Measurements from ENCODE around the gene TMEM213. TPM values are rescaled to one million over a fixed set of nuclear protein-coding genes. Genes with fewer than 3 reads are reported as not detected.

The TMEM213 gene
- total and polyA plus RNA-seq, 2 donors: not detected

GRCh38 chr7:138864667-138865066 lies 66.9 kb downstream of the TMEM213 start:
- no peak overlapping the region for H3K27ac ChIP-seq (ENCODE audit: low read depth)
- H3K4me3 ChIP-seq (ENCODE audit: low read depth, low read length): no peak overlapping the region
- WGBS: 89% methylated on average over 3 of the region's 3 CpGs

GRCh38 chr7:138865843-138866242 lies 68.0 kb downstream of the TMEM213 start:
- H3K36me3 ChIP-seq (ENCODE audit: insufficient read depth): peaks cover 2% of the 10 kb centered on the region
- 88% methylated on average over 4 of the region's 4 CpGs for WGBS

More at GRCh38 chr7:138864667-138865066, 66.9 kb downstream of the TMEM213 start:
- H3K4me1 ChIP-seq (ENCODE audit: insufficient read depth): no peaks in the 10 kb centered on the region
- peaks cover 2% of the 10 kb centered on the region for H3K36me3 ChIP-seq (ENCODE audit: insufficient read depth)
- no peak for DNase-seq (ENCODE audit: extremely low spot score)

GRCh38 chr7:138866353-138866752 lies 68.6 kb downstream of the TMEM213 start:
- 95% methylated on average over 9 of the region's 9 CpGs for WGBS
- no peaks in the 10 kb centered on the region for H3K4me1 ChIP-seq (ENCODE audit: insufficient read depth)
- H3K27ac ChIP-seq (ENCODE audit: low read depth): no peak overlapping the region
- no peak for DNase-seq (ENCODE audit: extremely low spot score)
- peaks cover 2% of the 10 kb centered on the region for H3K36me3 ChIP-seq (ENCODE audit: insufficient read depth)
- no peak overlapping the region for H3K4me3 ChIP-seq (ENCODE audit: low read depth, low read length)

More at GRCh38 chr7:138865843-138866242, 68.0 kb downstream of the TMEM213 start:
- Histone ChIP-seq H3K4me3 (ENCODE audit: low read depth, low read length) (no peak overlapping the region), H3K27ac (ENCODE audit: low read depth) (no peak overlapping the region), H3K4me1 (ENCODE audit: insufficient read depth) (no peaks in the 10 kb centered on the region)
- DNase-seq (ENCODE audit: extremely low spot score): no peak

GRCh38 chr7:138867744-138868143 lies 70.0 kb downstream of the TMEM213 start:
- WGBS: 96% methylated on average over 19 of the region's 19 CpGs
- DNase-seq (ENCODE audit: extremely low spot score): no peak
- peaks cover 2% of the 10 kb centered on the region for H3K36me3 ChIP-seq (ENCODE audit: insufficient read depth)

GRCh38 chr7:138868711-138869110 lies 70.9 kb downstream of the TMEM213 start:
- no peaks in the 10 kb centered on the region for H3K4me1 ChIP-seq (ENCODE audit: insufficient read depth)
- no peak overlapping the region for H3K27ac ChIP-seq (ENCODE audit: low read depth)
- DNase-seq (ENCODE audit: extremely low spot score): no peak
- peaks cover 2% of the 10 kb centered on the region for H3K36me3 ChIP-seq (ENCODE audit: insufficient read depth)
- H3K4me3 ChIP-seq (ENCODE audit: low read depth, low read length): no peak overlapping the region
- 96% methylated on average over 14 of the region's 14 CpGs for WGBS

More at GRCh38 chr7:138867744-138868143, 70.0 kb downstream of the TMEM213 start:
- H3K4me3 ChIP-seq (ENCODE audit: low read depth, low read length): no peak overlapping the region
- no peak overlapping the region for H3K27ac ChIP-seq (ENCODE audit: low read depth)
- H3K4me1 ChIP-seq (ENCODE audit: insufficient read depth): no peaks in the 10 kb centered on the region

- peaks cover 2% of the 10 kb centered on the region for H3K36me3 ChIP-seq (ENCODE audit: insufficient read depth)
- H3K4me3 ChIP-seq (ENCODE audit: low read depth, low read length): no peak overlapping the region
- H3K27ac ChIP-seq (ENCODE audit: low read depth): no peak overlapping the region
- H3K4me1 ChIP-seq (ENCODE audit: insufficient read depth): no peaks in the 10 kb centered on the region
- WGBS: 98% methylated on average over 30 of the region's 30 CpGs
- no peak for DNase-seq (ENCODE audit: extremely low spot score)
Measured at GRCh38 chr7:138869353-138869752, 71.6 kb downstream of the TMEM213 start.

- 90% methylated on average over 21 of the region's 21 CpGs for WGBS
- Histone ChIP-seq H3K4me1 (ENCODE audit: insufficient read depth) (no peaks in the 10 kb centered on the region), H3K4me3 (ENCODE audit: low read depth, low read length) (no peak overlapping the region), H3K36me3 (ENCODE audit: insufficient read depth) (peaks cover 2% of the 10 kb centered on the region), H3K27ac (ENCODE audit: low read depth) (no peak overlapping the region)
- DNase-seq (ENCODE audit: extremely low spot score): no peak
Measured at GRCh38 chr7:138871065-138871813, 73.4 kb downstream of the TMEM213 start.

GRCh38 chr7:138871814-138872090 lies 74.0 kb downstream of the TMEM213 start:
- 96% methylated on average over 5 of the region's 5 CpGs for WGBS
- Histone ChIP-seq H3K4me1 (ENCODE audit: insufficient read depth) (no peaks in the 10 kb centered on the region), H3K4me3 (ENCODE audit: low read depth, low read length) (no peak overlapping the region), H3K36me3 (ENCODE audit: insufficient read depth) (peaks cover 2% of the 10 kb centered on the region), H3K27ac (ENCODE audit: low read depth) (no peak overlapping the region)
- no peak for DNase-seq (ENCODE audit: extremely low spot score)

- WGBS: 86% methylated on average over 4 of the region's 4 CpGs
- H3K4me1 ChIP-seq (ENCODE audit: insufficient read depth): no peaks in the 10 kb centered on the region
- H3K27ac ChIP-seq (ENCODE audit: low read depth): no peak overlapping the region
- peaks cover 2% of the 10 kb centered on the region for H3K36me3 ChIP-seq (ENCODE audit: insufficient read depth)
- H3K4me3 ChIP-seq (ENCODE audit: low read depth, low read length): no peak overlapping the region
- no peak for DNase-seq (ENCODE audit: extremely low spot score)
Measured at GRCh38 chr7:138872576-138872975, 74.8 kb downstream of the TMEM213 start.

GRCh38 chr7:138873220-138873892 lies 75.6 kb downstream of the TMEM213 start:
- peaks cover 2% of the 10 kb centered on the region for H3K36me3 ChIP-seq (ENCODE audit: insufficient read depth)
- WGBS: 58% methylated on average over 5 of the region's 5 CpGs
- no peak for DNase-seq (ENCODE audit: extremely low spot score)

GRCh38 chr7:138875794-138876193 lies 78.0 kb downstream of the TMEM213 start:
- H3K4me1 ChIP-seq (ENCODE audit: insufficient read depth): no peaks in the 10 kb centered on the region
- no peak for DNase-seq (ENCODE audit: extremely low spot score)
- no peaks in the 10 kb centered on the region for H3K36me3 ChIP-seq (ENCODE audit: insufficient read depth)
- 89% methylated on average over 9 of the region's 9 CpGs for WGBS
- no peak overlapping the region for H3K4me3 ChIP-seq (ENCODE audit: low read depth, low read length)
- H3K27ac ChIP-seq (ENCODE audit: low read depth): no peak overlapping the region

More at GRCh38 chr7:138873220-138873892, 75.6 kb downstream of the TMEM213 start:
- Histone ChIP-seq H3K4me3 (ENCODE audit: low read depth, low read length) (no peak overlapping the region), H3K4me1 (ENCODE audit: insufficient read depth) (no peaks in the 10 kb centered on the region), H3K27ac (ENCODE audit: low read depth) (no peak overlapping the region)

GRCh38 chr7:138876326-138876725 lies 78.5 kb downstream of the TMEM213 start:
- Histone ChIP-seq H3K36me3 (ENCODE audit: insufficient read depth) (no peaks in the 10 kb centered on the region), H3K4me1 (ENCODE audit: insufficient read depth) (no peaks in the 10 kb centered on the region), H3K4me3 (ENCODE audit: low read depth, low read length) (no peak overlapping the region), H3K27ac (ENCODE audit: low read depth) (no peak overlapping the region)
- WGBS: 91% methylated on average over 4 of the region's 4 CpGs
- DNase-seq (ENCODE audit: extremely low spot score): no peak

GRCh38 chr7:138878051-138878450 lies 80.3 kb downstream of the TMEM213 start:
- H3K4me3 ChIP-seq (ENCODE audit: low read depth, low read length): no peak overlapping the region
- no peak for DNase-seq (ENCODE audit: extremely low spot score)
- 88% methylated on average over 7 of the region's 7 CpGs for WGBS
- H3K27ac ChIP-seq (ENCODE audit: low read depth): no peak overlapping the region
- no peaks in the 10 kb centered on the region for H3K36me3 ChIP-seq (ENCODE audit: insufficient read depth)
- no peaks in the 10 kb centered on the region for H3K4me1 ChIP-seq (ENCODE audit: insufficient read depth)

- Histone ChIP-seq H3K4me1 (ENCODE audit: insufficient read depth) (no peaks in the 10 kb centered on the region), H3K27ac (ENCODE audit: low read depth) (no peak overlapping the region), H3K4me3 (ENCODE audit: low read depth, low read length) (no peak overlapping the region), H3K36me3 (ENCODE audit: insufficient read depth) (no peaks in the 10 kb centered on the region)
- DNase-seq (ENCODE audit: extremely low spot score): no peak
Measured at GRCh38 chr7:138878856-138879255, 81.1 kb downstream of the TMEM213 start.

Measured in urinary bladder (tissue), 4 donors.